ENCODE measurements around the gene ZMYND11.
A peak's percentile ranks its signal among the peaks of the same experiment; 100 is the strongest.

Gene ZMYND11

GRCh38 chr10:106740-107139, 28.5 kb upstream of the ZMYND11 start:
- no peak overlapping the region for H3K27ac Mint-ChIP-seq
- H3K27me3 Mint-ChIP-seq = no peaks in the 10 kb centered on the region
- no peaks in the 10 kb centered on the region for H3K36me3 Mint-ChIP-seq
- H3K4me1 Mint-ChIP-seq (ENCODE audit: low read depth) = peaks cover 2% of the 10 kb centered on the region
- no peak overlapping the region for H3K4me3 Mint-ChIP-seq
- H3K9me3 Mint-ChIP-seq (ENCODE audit: low read depth) = no peaks in the 10 kb centered on the region

GRCh38 chr10:112246-112645, 23.0 kb upstream of the ZMYND11 start:
- peaks cover 3% of the 10 kb centered on the region for H3K27me3 Mint-ChIP-seq
- no peaks in the 10 kb centered on the region for H3K4me1 Mint-ChIP-seq (ENCODE audit: low read depth)
- H3K4me3 Mint-ChIP-seq = no peak overlapping the region
- H3K36me3 Mint-ChIP-seq = peaks cover 7% of the 10 kb centered on the region
- H3K9me3 Mint-ChIP-seq (ENCODE audit: low read depth) = no peaks in the 10 kb centered on the region
- H3K27ac Mint-ChIP-seq = no peak overlapping the region

GRCh38 chr10:124874-125273, 10.4 kb upstream of the ZMYND11 start:
- Mint-ChIP-seq H3K27ac (no peak overlapping the region), H3K4me1 (ENCODE audit: low read depth) (peaks cover 11% of the 10 kb centered on the region), H3K27me3 (peaks cover 2% of the 10 kb centered on the region), H3K4me3 (no peak overlapping the region), H3K9me3 (ENCODE audit: low read depth) (no peaks in the 10 kb centered on the region), H3K36me3 (peaks cover 9% of the 10 kb centered on the region)

GRCh38 chr10:127612-128432, 7.4 kb upstream of the ZMYND11 start:
- Mint-ChIP-seq H3K27ac (peak overlapping the region; percentile 81), H3K9me3 (ENCODE audit: low read depth) (no peaks in the 10 kb centered on the region), H3K27me3 (no peaks in the 10 kb centered on the region), H3K4me3 (peak overlapping the region; percentile 90), H3K36me3 (peaks cover 4% of the 10 kb centered on the region), H3K4me1 (ENCODE audit: low read depth) (peaks cover 14% of the 10 kb centered on the region)

GRCh38 chr10:129810-130209, 5.4 kb upstream of the ZMYND11 start:
- no peak overlapping the region for H3K27ac Mint-ChIP-seq
- H3K9me3 Mint-ChIP-seq (ENCODE audit: low read depth) = no peaks in the 10 kb centered on the region
- peaks cover 2% of the 10 kb centered on the region for H3K36me3 Mint-ChIP-seq
- H3K4me3 Mint-ChIP-seq = no peak overlapping the region
- H3K27me3 Mint-ChIP-seq = no peaks in the 10 kb centered on the region
- peaks cover 30% of the 10 kb centered on the region for H3K4me1 Mint-ChIP-seq (ENCODE audit: low read depth)

- peak overlapping the region; percentile 97 for H3K27ac Mint-ChIP-seq
- H3K4me3 Mint-ChIP-seq = peak overlapping the region; percentile 95
- no peaks in the 10 kb centered on the region for H3K9me3 Mint-ChIP-seq (ENCODE audit: low read depth)
- H3K27me3 Mint-ChIP-seq = no peaks in the 10 kb centered on the region
- H3K36me3 Mint-ChIP-seq = no peaks in the 10 kb centered on the region
- H3K4me1 Mint-ChIP-seq (ENCODE audit: low read depth) = peaks cover 37% of the 10 kb centered on the region
Measured at GRCh38 chr10:132946-133898, 2.0 kb upstream of the ZMYND11 start.

GRCh38 chr10:134247-135131, 766 bp upstream of the ZMYND11 start:
- Mint-ChIP-seq H3K9me3 (ENCODE audit: low read depth) (no peaks in the 10 kb centered on the region), H3K27ac (peak overlapping the region; percentile 97), H3K4me1 (ENCODE audit: low read depth) (peaks cover 44% of the 10 kb centered on the region), H3K4me3 (peak overlapping the region; percentile 95), H3K27me3 (no peaks in the 10 kb centered on the region), H3K36me3 (no peaks in the 10 kb centered on the region)

- no peaks in the 10 kb centered on the region for H3K27me3 Mint-ChIP-seq
- no peaks in the 10 kb centered on the region for H3K36me3 Mint-ChIP-seq
- H3K27ac Mint-ChIP-seq = peak overlapping the region; percentile 90
- peak overlapping the region; percentile 92 for H3K4me3 Mint-ChIP-seq
- no peaks in the 10 kb centered on the region for H3K9me3 Mint-ChIP-seq (ENCODE audit: low read depth)
- H3K4me1 Mint-ChIP-seq (ENCODE audit: low read depth) = peaks cover 49% of the 10 kb centered on the region
Measured at GRCh38 chr10:135601-136464, 578 bp downstream of the ZMYND11 start.

GRCh38 chr10:136465-136762, 1.2 kb downstream of the ZMYND11 start:
- Mint-ChIP-seq H3K4me3 (peak overlapping the region; percentile 92), H3K9me3 (ENCODE audit: low read depth) (no peaks in the 10 kb centered on the region), H3K4me1 (ENCODE audit: low read depth) (peaks cover 55% of the 10 kb centered on the region), H3K27me3 (no peaks in the 10 kb centered on the region), H3K36me3 (no peaks in the 10 kb centered on the region), H3K27ac (peak overlapping the region; percentile 90)

GRCh38 chr10:137031-137430, 1.8 kb downstream of the ZMYND11 start:
- Mint-ChIP-seq H3K27me3 (no peaks in the 10 kb centered on the region), H3K27ac (peak overlapping the region; percentile 90), H3K9me3 (ENCODE audit: low read depth) (no peaks in the 10 kb centered on the region), H3K4me1 (ENCODE audit: low read depth) (peaks cover 61% of the 10 kb centered on the region), H3K4me3 (peak overlapping the region; percentile 92), H3K36me3 (no peaks in the 10 kb centered on the region)

- Mint-ChIP-seq H3K27me3 (no peaks in the 10 kb centered on the region), H3K4me3 (peak overlapping the region; percentile 92), H3K27ac (no peak overlapping the region), H3K36me3 (no peaks in the 10 kb centered on the region), H3K4me1 (ENCODE audit: low read depth) (peaks cover 65% of the 10 kb centered on the region), H3K9me3 (ENCODE audit: low read depth) (no peaks in the 10 kb centered on the region)
Measured at GRCh38 chr10:137606-138005, 2.4 kb downstream of the ZMYND11 start.

GRCh38 chr10:142371-142770, 7.1 kb downstream of the ZMYND11 start:
- H3K27ac Mint-ChIP-seq = no peak overlapping the region
- H3K36me3 Mint-ChIP-seq = peaks cover 7% of the 10 kb centered on the region

GRCh38 chr10:152915-153314, 17.7 kb downstream of the ZMYND11 start:
- no peaks in the 10 kb centered on the region for H3K9me3 Mint-ChIP-seq (ENCODE audit: low read depth)

More at GRCh38 chr10:142371-142770, 7.1 kb downstream of the ZMYND11 start:
- H3K9me3 Mint-ChIP-seq (ENCODE audit: low read depth) = peaks cover 11% of the 10 kb centered on the region
- peaks cover 72% of the 10 kb centered on the region for H3K4me1 Mint-ChIP-seq (ENCODE audit: low read depth)
- H3K27me3 Mint-ChIP-seq = no peaks in the 10 kb centered on the region
- no peak overlapping the region for H3K4me3 Mint-ChIP-seq

GRCh38 chr10:154348-154747, 19.1 kb downstream of the ZMYND11 start:
- Mint-ChIP-seq H3K9me3 (ENCODE audit: low read depth) (no peaks in the 10 kb centered on the region), H3K4me3 (no peak overlapping the region), H3K27me3 (no peaks in the 10 kb centered on the region), H3K4me1 (ENCODE audit: low read depth) (peaks cover 45% of the 10 kb centered on the region), H3K27ac (no peak overlapping the region), H3K36me3 (peaks cover 10% of the 10 kb centered on the region)

More at GRCh38 chr10:152915-153314, 17.7 kb downstream of the ZMYND11 start:
- no peak overlapping the region for H3K4me3 Mint-ChIP-seq
- H3K36me3 Mint-ChIP-seq = peaks cover 9% of the 10 kb centered on the region
- H3K27ac Mint-ChIP-seq = no peak overlapping the region
- H3K27me3 Mint-ChIP-seq = no peaks in the 10 kb centered on the region
- H3K4me1 Mint-ChIP-seq (ENCODE audit: low read depth) = peaks cover 42% of the 10 kb centered on the region

All from activated naive CD8-positive, alpha-beta T cell (primary cell).